CD8-positive, alpha-beta memory T cell (primary cell): Measurements from ENCODE around the gene HBA1. TPM values are rescaled to one million over a fixed set of nuclear protein-coding genes. Genes with fewer than 3 reads are reported as not detected.
A peak's percentile ranks its signal among the peaks of the same experiment; 100 is the strongest.

ENCODE experiments used
- CTCF ChIA-PET: fragments of 350-600 bp; sonication (Branson Sonifier 250); formaldehyde crosslinking; loops from one replicate; lab custom pipeline; 2021; ENCODE audit warnings: antibody characterized with exemption; lab: Charles Lee
- POLR2A ChIA-PET: fragments of 350-600 bp; sonication (Branson Sonifier 250); formaldehyde crosslinking; loops from one replicate; lab custom pipeline; 2021; ENCODE audit warnings: antibody characterized with exemption; lab: Charles Lee
- DNase-seq, 5 donors: peaks; one replicate each; pipeline versions ENCODE4 v3.0.0 to v3.0.0-alpha.2; 2020 to 2022; ENCODE audit warnings: mixed read lengths in 1 of 5
- H3K27ac ChIP-seq: one replicate; pipeline ENCODE4 v1.7.0; 2013; ENCODE audit warnings: low read depth, mild to moderate bottlenecking, low read length, moderate library complexity
- H3K27me3 ChIP-seq: 2 replicates; pipeline ENCODE4 v1.7.0; 2013; ENCODE audit warnings: low read length, mild to moderate bottlenecking; ENCODE audit not compliant: insufficient read depth, poor library complexity, severe bottlenecking
- H3K36me3 ChIP-seq: 2 replicates; pipeline ENCODE4 v1.7.0; 2013; ENCODE audit warnings: mild to moderate bottlenecking, low read length, moderate library complexity; ENCODE audit not compliant: insufficient read depth
- H3K4me1 ChIP-seq: 2 replicates; pipeline ENCODE4 v1.7.0; 2013; ENCODE audit warnings: mild to moderate bottlenecking, low read length, moderate library complexity; ENCODE audit not compliant: insufficient read depth
- H3K4me3 ChIP-seq: 2 replicates; pipeline ENCODE4 v1.7.0; 2013; ENCODE audit warnings: mild to moderate bottlenecking, low read length
- H3K9me3 ChIP-seq: 2 replicates; pipeline ENCODE4 v1.7.0; 2013; ENCODE audit warnings: mild to moderate bottlenecking, low read length
- H3K27ac Mint-ChIP-seq, 8 donors: one replicate each; pipeline ENCODE4 v1.8.0; 2020 to 2021; ENCODE audit warnings: mixed read lengths in 8 of 8, mild to moderate bottlenecking in 6 of 8, inconsistent platforms in 3 of 8, moderate library complexity in 3 of 8
- H3K27me3 Mint-ChIP-seq, 2 donors: one replicate each; pipeline ENCODE4 v1.8.0; 2020 to 2021; ENCODE audit warnings: mixed read lengths in 2 of 2, mild to moderate bottlenecking in 1 of 2, moderate library complexity in 1 of 2
- H3K36me3 Mint-ChIP-seq, 3 donors: one replicate each; pipeline ENCODE4 v1.8.0; 2020 to 2021; ENCODE audit warnings: mixed read lengths in 3 of 3, inconsistent platforms in 1 of 3, mild to moderate bottlenecking in 1 of 3
- H3K4me1 Mint-ChIP-seq, 3 donors: one replicate each; pipeline ENCODE4 v1.8.0; 2020 to 2021; ENCODE audit warnings: mixed read lengths in 3 of 3, inconsistent platforms in 1 of 3, mild to moderate bottlenecking in 1 of 3
- H3K4me3 Mint-ChIP-seq, 7 donors: one replicate each; pipeline ENCODE4 v1.8.0; 2020 to 2021; ENCODE audit warnings: mixed read lengths in 7 of 7, mild to moderate bottlenecking in 6 of 7, moderate library complexity in 4 of 7, inconsistent platforms in 2 of 7
- H3K9me3 Mint-ChIP-seq, 5 donors: one replicate each; pipeline ENCODE4 v1.8.0; 2020 to 2022; ENCODE audit warnings: mixed read lengths in 5 of 5, mild to moderate bottlenecking in 3 of 5, moderate library complexity in 2 of 5, inconsistent platforms in 1 of 5
- polyA plus RNA-seq: library from polyadenylated mRNA; unstranded; fragments of 300-500 nt; fragmentation: Illumina TruSeq; gene quantifications from one replicate; pipeline ENCODE4 v1.2.3, GENCODE V29; 2021
- total RNA-seq, 2 experiments: library from RNA; stranded (reverse); gene quantifications; one replicate each; pipeline ENCODE4 v1.2.3, GENCODE V29; 2021

Gene HBA1
- total and polyA plus RNA-seq, 3 experiments from 2014 or later, result 1.6 TPM; not detected in 2

DNA sequence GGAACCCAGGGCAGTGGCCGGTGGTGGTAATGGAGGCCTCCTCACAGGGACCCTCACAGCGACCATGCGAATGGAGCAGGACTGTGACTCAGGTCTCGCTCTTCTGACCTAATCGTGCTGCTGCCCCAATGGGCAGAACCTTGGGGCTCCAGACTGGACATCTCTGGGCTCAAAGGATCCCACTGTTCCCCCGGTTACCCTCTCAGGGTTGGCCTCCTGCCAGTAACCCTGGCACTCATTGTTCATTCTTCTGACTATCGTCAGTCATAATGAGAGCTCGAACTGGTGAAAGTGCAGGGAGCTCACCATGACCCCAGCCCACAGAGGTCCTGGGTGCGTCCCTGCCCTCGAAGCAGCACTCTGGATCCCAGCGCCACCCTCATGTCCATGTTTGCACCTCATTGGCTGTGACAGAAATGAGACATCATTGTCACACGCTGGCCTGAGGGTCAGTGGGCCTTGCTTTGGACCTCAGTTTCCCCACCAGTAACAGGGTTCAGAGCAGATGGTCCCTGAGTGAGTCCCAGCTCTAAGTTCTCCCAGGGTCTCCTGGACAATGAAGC, 34.0 kb upstream of the HBA1 start:
- Histone ChIP-seq H3K27me3 (no peaks in the 10 kb centered on the region), H3K9me3 (no peaks in the 10 kb centered on the region), H3K4me3 (no peak overlapping the region), H3K4me1 (peaks cover 3% of the 10 kb centered on the region), H3K36me3 (no peaks in the 10 kb centered on the region), H3K27ac (peak overlapping the region; percentile 70)
- peaks cover 2 to 21% of the 10 kb centered on the region in 2 donors for H3K27me3 Mint-ChIP-seq
- no peak overlapping the region for H3K4me3 Mint-ChIP-seq
- H3K9me3 Mint-ChIP-seq, result no peaks in the 10 kb centered on the region
- ChIA-PET CTCF (no interaction called here), POLR2A (no interaction called here)
- no peak for DNase-seq
- peaks cover 0 to 5% (median 0%) of the 10 kb centered on the region in 3 donors for H3K36me3 Mint-ChIP-seq
- H3K4me1 Mint-ChIP-seq, result peaks cover 4 to 9% (median 8%) of the 10 kb centered on the region in 3 donors
- H3K27ac Mint-ChIP-seq, result no peak overlapping the region

DNA sequence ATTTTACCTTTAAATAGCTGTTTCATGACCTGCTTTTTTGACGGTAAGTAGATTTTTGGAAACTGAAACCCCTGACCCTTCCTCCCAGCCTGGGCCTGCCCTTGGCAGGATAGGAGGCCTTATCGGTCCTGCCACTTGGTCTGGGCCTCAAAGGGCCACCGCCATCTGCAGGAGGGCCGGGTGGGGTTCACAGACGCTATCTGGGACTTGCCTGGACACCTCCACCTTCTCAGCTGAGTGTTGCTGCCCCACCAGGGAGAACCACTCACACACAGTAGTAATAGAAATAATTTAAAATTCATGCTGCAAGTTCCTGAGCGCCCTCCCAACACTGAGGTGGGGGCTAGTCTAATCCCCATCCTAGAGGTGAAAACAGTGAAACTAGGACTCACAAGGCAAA, 33.4 kb upstream of the HBA1 start:
- H3K9me3 ChIP-seq, result no peaks in the 10 kb centered on the region
- no peaks in the 10 kb centered on the region for H3K27me3 ChIP-seq
- H3K9me3 Mint-ChIP-seq, result no peaks in the 10 kb centered on the region
- H3K36me3 Mint-ChIP-seq, result peaks cover 0 to 4% (median 0%) of the 10 kb centered on the region in 3 donors
- peak overlapping the region; percentile 70 for H3K27ac ChIP-seq
- no peak overlapping the region for H3K4me3 ChIP-seq
- CTCF ChIA-PET, result no interaction called here
- POLR2A ChIA-PET, result no interaction called here
- no peaks in the 10 kb centered on the region for H3K36me3 ChIP-seq
- H3K4me3 Mint-ChIP-seq, result no peak overlapping the region
- peaks cover 2 to 5% (median 4%) of the 10 kb centered on the region in 3 donors for H3K4me1 Mint-ChIP-seq
- DNase-seq, result no peak
- H3K27ac Mint-ChIP-seq, result no peak overlapping the region
- H3K27me3 Mint-ChIP-seq, result peaks cover 2 to 21% of the 10 kb centered on the region in 2 donors
- H3K4me1 ChIP-seq, result no peaks in the 10 kb centered on the region

DNA sequence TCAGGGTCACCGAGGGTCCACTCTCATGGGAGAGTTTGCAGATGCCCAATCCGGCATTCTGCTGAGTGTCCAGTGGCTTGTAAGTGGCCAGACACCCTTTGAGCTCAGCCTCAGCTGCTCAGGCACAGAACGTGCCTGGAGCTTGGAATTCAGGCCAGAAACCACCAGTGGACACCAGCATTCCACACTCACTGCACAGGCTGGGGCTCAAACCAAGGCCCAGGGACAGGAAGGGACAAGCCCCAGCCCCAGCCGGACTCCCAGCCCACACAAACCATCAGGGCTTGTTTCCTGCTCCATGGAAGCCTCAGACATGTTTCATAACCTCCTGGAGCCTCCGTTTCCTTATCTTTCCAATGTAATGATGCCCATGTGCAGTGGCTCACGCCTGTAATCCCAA, 33.0 kb upstream of the HBA1 start:
- no peak overlapping the region for H3K27ac Mint-ChIP-seq
- H3K36me3 ChIP-seq, result no peaks in the 10 kb centered on the region
- H3K27ac ChIP-seq, result peak overlapping the region; percentile 70
- peaks cover 2 to 21% of the 10 kb centered on the region in 2 donors for H3K27me3 Mint-ChIP-seq
- H3K4me1 Mint-ChIP-seq, result peaks cover 2 to 5% (median 4%) of the 10 kb centered on the region in 3 donors
- ChIA-PET CTCF (interaction anchor here (1.4 kb wide), 1 partner anchor 25 kb away, joined by 3 read pairs; no protein-coding TSS in a partner anchor), POLR2A (no interaction called here)
- no peaks in the 10 kb centered on the region for H3K9me3 ChIP-seq
- H3K4me3 ChIP-seq, result no peak overlapping the region
- no peak for DNase-seq
- no peak overlapping the region for H3K4me3 Mint-ChIP-seq
- no peaks in the 10 kb centered on the region for H3K27me3 ChIP-seq
- no peaks in the 10 kb centered on the region for H3K4me1 ChIP-seq
- H3K9me3 Mint-ChIP-seq, result no peaks in the 10 kb centered on the region
- H3K36me3 Mint-ChIP-seq, result peaks cover 0 to 3% (median 0%) of the 10 kb centered on the region in 3 donors

DNA sequence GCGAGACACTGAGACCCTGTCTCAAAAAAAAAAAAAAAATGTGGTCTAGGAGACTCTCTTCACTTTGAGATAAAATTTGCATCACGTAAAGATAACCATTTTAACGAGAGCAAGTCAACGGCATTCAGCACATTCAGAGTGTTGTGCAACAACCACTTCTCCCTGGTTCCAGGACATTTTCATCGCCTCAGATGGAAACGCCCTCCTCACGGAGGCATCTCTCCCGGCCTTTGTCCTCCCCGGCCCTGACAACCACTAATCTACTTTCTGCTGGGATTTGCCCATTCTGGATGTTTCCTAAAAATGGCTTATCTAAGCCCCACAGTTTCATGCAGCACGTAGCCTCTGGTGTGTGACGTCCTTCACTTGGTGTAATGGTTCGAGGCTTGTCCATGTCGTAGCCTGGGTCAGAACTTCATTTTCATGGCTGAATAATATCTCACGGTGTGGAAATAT, 31.7 kb upstream of the HBA1 start:
- no peak overlapping the region for H3K27ac Mint-ChIP-seq
- peak overlapping the region in 2 of 7 donors; percentile 25 to 32 for H3K4me3 Mint-ChIP-seq
- no peaks in the 10 kb centered on the region for H3K4me1 ChIP-seq
- no peak overlapping the region for H3K4me3 ChIP-seq
- no peaks in the 10 kb centered on the region for H3K9me3 Mint-ChIP-seq
- H3K27ac ChIP-seq, result no peak overlapping the region
- no peaks in the 10 kb centered on the region for H3K36me3 Mint-ChIP-seq
- peaks cover 5 to 21% of the 10 kb centered on the region in 2 donors for H3K27me3 Mint-ChIP-seq
- ChIA-PET POLR2A (no interaction called here), CTCF (interaction anchor here (1.4 kb wide), 1 partner anchor 27 kb away, joined by 3 read pairs; no protein-coding TSS in a partner anchor)
- no peaks in the 10 kb centered on the region for H3K9me3 ChIP-seq
- no peak for DNase-seq
- no peaks in the 10 kb centered on the region for H3K27me3 ChIP-seq
- no peaks in the 10 kb centered on the region for H3K36me3 ChIP-seq
- H3K4me1 Mint-ChIP-seq, result no peaks in the 10 kb centered on the region

DNA sequence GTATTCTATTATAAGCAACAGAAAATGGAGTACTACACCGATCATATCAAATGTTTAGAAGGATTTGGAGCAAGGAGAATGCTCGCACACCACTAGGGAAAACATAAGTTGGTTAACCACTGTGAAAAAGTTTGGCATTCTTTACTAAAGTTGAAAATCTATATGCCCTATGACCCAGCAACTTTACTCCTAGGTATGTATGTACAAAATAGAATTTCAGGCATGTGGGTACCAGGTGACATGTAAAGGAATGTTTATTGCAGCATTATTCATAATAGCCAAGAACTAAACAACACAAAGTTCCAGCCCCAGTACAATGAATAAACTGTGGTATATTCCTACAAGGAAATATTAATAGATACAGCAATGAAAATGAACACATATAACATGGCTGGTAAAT, 29.8 kb upstream of the HBA1 start:
- H3K27ac ChIP-seq, result no peak overlapping the region
- POLR2A ChIA-PET, result no interaction called here
- H3K36me3 Mint-ChIP-seq, result no peaks in the 10 kb centered on the region
- no peak overlapping the region for H3K27ac Mint-ChIP-seq
- H3K4me3 Mint-ChIP-seq, result no peak overlapping the region
- peaks cover 11 to 26% of the 10 kb centered on the region in 2 donors for H3K27me3 Mint-ChIP-seq
- no peak overlapping the region for H3K4me3 ChIP-seq
- no peaks in the 10 kb centered on the region for H3K4me1 ChIP-seq
- no peaks in the 10 kb centered on the region for H3K27me3 ChIP-seq
- CTCF ChIA-PET, result no interaction called here
- no peaks in the 10 kb centered on the region for H3K36me3 ChIP-seq
- no peaks in the 10 kb centered on the region for H3K4me1 Mint-ChIP-seq
- DNase-seq, result no peak
- H3K9me3 Mint-ChIP-seq, result no peaks in the 10 kb centered on the region
- no peaks in the 10 kb centered on the region for H3K9me3 ChIP-seq

DNA sequence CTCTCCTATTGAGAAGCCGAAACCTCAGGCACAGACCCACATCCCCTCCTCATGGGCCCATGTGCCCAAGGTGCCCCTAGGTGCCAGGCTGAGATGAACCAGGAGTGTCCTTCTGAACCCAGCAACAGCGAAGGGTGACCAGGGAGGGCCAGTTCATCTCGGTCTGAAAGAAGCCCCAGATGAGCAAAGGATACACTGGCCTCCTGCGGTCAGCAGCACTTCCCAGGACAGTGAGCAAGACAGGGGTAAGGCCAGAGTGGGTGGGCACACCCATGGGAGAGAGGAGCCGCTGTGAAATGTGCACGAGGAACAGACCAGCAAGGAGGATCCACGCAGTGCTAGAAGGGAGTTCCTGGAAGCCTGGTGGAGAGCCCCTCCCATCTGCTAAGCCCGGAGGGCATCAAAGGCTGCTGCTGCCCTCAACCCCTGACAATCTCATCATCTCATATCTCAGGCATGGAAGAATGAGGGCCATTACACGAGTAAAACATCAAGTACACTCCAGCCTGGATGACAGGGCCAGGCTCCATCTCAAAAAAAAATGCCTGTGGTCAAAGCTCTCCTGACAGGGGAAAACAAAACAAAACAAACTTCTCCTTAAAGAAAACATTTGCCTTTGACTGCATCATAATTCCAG, 27.3 kb upstream of the HBA1 start:
- POLR2A ChIA-PET, result no interaction called here
- H3K27ac Mint-ChIP-seq, result peak overlapping the region in 1 of 8 donors; percentile 68
- H3K4me1 Mint-ChIP-seq, result peaks cover 0 to under 1% (median 0%) of the 10 kb centered on the region in 3 donors
- Histone ChIP-seq H3K27ac (no peak overlapping the region), H3K27me3 (no peaks in the 10 kb centered on the region), H3K4me1 (no peaks in the 10 kb centered on the region), H3K36me3 (no peaks in the 10 kb centered on the region), H3K4me3 (no peak overlapping the region), H3K9me3 (no peaks in the 10 kb centered on the region)
- no peak overlapping the region for H3K4me3 Mint-ChIP-seq
- H3K27me3 Mint-ChIP-seq, result peaks cover 14 to 27% of the 10 kb centered on the region in 2 donors
- CTCF ChIA-PET, result no interaction called here
- H3K9me3 Mint-ChIP-seq, result no peaks in the 10 kb centered on the region
- no peaks in the 10 kb centered on the region for H3K36me3 Mint-ChIP-seq
- no peak for DNase-seq

DNA sequence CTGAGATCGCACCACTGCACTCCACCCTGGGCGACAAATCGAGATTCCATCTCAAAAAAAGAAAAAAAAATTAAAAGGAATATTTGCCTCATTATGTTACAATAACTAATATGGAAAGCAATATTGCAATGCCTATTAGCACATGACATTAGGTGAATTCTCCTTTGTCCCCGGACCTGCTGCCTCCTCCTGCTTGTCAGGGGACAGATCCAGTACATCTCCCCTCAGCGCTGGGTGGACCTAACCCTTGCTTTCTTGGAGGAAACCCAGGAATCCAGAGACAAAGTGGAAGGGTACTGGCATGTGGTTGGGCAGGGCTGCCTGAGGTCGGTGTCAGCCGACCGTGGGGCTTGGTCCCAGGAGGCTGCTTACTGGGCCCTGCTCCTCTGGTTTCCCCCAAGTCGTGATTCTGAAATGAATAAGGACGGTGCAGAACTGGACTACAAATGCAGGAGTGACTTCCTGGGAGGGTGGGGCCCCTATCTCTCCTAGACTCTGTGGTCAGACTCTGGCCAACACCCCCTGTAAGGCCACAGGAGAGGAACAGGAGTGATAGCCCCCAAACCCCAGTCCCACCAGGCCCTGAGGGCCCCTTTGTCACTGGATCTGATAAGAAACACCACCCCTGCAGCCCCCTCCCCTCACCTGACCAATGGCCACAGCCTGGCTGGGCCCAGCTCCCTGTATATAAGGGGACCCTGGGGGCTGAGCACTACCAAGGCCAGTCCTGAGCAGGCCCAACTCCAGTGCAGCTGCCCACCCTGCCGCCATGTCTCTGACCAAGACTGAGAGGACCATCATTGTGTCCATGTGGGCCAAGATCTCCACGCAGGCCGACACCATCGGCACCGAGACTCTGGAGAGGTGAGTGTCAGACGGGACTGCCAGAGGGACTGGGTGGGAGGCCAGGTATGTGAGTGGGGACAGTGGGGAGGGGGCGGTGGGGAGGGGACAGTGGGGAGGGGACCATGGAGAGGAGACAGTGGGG, 24.0 kb upstream of the HBA1 start, which contains the start of gene HBZ:
HBZ (plus strand) TSS at position 504 of the 988 bp plus-strand sequence; CDS start at position 770, 266 bp downstream.
- Histone ChIP-seq H3K9me3 (no peaks in the 10 kb centered on the region), H3K27ac (peak within 1 kb of the TSS; percentile 24), H3K36me3 (no peaks in the 10 kb centered on the region), H3K27me3 (peaks cover 10% of the 10 kb centered on the region), H3K4me3 (no peak within 1 kb of the TSS), H3K4me1 (peaks cover 9% of the 10 kb centered on the region)
- H3K9me3 Mint-ChIP-seq, result no peaks in the 10 kb centered on the region
- H3K4me1 Mint-ChIP-seq, result peaks cover 5 to 10% (median 7%) of the 10 kb centered on the region in 3 donors
- peaks cover 0 to 4% (median 0%) of the 10 kb centered on the region in 3 donors for H3K36me3 Mint-ChIP-seq
- no peak for DNase-seq
- H3K27ac Mint-ChIP-seq, result peak within 1 kb of the TSS in 1 of 8 donors; percentile 43
- H3K4me3 Mint-ChIP-seq, result peak within 1 kb of the TSS in 4 of 7 donors; percentile 32 to 76 (median 42)
- ChIA-PET POLR2A (no interaction called here), CTCF (no interaction called here)
- H3K27me3 Mint-ChIP-seq, result peaks cover 26% of the 10 kb centered on the region in 2 donors
